NCI-H2196 treated with DMSO at 0.1 percent for 48 hours (cell line): ENCODE results near the gene CARM1.
"Not testable (repeated sequence)": the region's sequence is repeated elsewhere in the genome, so short reads cannot be mapped to it uniquely, and the experiment has no call there.

Experiments used
- DNase-seq: peaks from one replicate; lab custom pipeline; 2025; ENCODE audit not compliant: unreplicated experiment; lab: John Stamatoyannopoulos, UW

CARM1 gene

GRCh38 chr19:10927730-10928562, 56.6 kb downstream of the CARM1 start:
- no peak for DNase-seq

DNA sequence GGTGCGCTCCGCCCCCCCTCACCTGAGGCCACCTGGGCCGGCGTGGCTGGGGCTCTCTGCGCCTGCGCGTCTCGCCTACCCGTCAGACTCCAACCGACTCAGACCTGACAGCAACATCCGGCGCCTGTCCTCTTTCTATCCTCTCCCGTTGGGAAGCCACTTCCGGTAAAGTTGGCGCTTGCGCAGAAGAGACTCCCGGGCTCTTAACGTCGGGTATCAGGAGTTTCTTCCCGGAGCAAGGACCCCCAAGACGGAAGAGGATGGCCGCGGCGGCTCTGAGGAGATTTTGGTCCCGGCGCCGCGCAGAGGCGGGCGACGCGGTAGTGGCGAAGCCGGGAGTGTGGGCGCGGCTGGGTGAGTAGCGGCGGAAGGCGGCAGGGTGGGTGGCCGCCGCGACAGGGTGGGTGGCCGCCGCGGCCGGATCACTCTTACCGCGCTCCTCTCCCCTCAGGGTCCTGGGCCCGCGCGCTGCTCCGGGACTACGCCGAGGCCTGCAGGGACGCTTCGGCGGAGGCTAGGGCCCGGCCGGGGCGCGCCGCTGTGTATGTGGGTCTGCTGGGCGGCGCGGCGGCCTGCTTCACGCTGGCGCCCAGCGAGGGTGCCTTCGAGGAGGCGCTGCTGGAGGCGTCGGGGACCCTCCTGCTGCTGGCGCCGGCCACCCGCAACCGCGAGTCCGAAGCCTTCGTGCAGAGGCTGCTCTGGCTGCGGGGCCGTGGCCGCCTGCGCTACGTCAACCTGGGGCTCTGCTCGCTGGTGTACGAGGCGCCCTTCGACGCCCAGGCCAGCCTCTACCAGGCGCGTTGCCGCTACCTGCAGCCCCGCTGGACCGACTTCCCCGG, 57.4 kb downstream of the CARM1 start, which contains the start of the genes TIMM29 and YIPF2:
Gene TIMM29, plus strand, starts transcription at position 249 of the 839 bp plus-strand sequence. Its CDS starts 12 bp downstream, at position 261.
Gene YIPF2, minus strand, starts transcription at position 77 of the 839 bp plus-strand sequence. CDS start 229 bp downstream, outside the sequence.
- DNase-seq, result peak; percentile 96

- no peak for DNase-seq
Measured at GRCh38 chr19:10929402-10929794, 58.0 kb downstream of the CARM1 start.

DNA sequence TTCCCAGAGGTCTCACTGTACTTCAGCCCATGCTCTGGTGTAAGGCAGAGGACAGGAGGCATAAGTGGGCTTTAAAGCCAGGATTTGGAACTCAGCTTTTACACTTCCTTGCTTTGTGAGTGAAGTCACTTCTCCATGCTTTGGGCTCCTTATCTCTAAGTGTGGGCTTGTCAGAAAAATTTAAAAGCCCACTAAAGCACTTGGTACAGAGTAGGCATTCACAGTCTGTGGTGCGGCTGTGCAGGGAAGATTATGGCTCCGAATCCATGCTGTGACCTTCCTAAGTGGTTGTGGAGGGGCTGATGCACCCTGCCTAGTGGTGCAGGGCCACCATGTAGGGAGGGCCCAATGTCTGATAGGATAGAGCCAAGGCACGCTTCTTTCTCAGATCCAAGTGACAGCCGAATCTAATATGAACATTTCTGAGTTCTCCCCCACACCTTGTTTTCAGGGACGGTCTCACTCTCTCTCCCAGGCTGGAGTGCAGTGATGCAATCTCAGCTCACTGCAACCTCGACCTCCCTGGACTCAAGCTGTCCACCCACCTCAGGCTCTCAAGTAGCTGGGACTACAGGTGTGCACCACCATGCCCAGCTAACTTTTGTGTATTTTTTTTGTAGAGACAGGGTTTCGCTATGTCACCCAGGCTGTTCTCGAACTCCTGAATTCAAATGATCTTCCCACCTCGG, 64.2 kb downstream of the CARM1 start:
- DNase-seq, result no peak

- peak; percentile 83 for DNase-seq
Measured at GRCh38 chr19:10936661-10937084, 65.3 kb downstream of the CARM1 start.

GRCh38 chr19:10941649-10942048, 70.3 kb downstream of the CARM1 start:
- DNase-seq, result not testable (repeated sequence)

- DNase-seq, result not testable (repeated sequence)
Measured at GRCh38 chr19:10943412-10943811, 72.1 kb downstream of the CARM1 start.

- DNase-seq, result no peak
Measured at GRCh38 chr19:10945264-10945663, 73.9 kb downstream of the CARM1 start.

GRCh38 chr19:10946958-10947657, 75.8 kb downstream of the CARM1 start:
- no peak for DNase-seq

DNA sequence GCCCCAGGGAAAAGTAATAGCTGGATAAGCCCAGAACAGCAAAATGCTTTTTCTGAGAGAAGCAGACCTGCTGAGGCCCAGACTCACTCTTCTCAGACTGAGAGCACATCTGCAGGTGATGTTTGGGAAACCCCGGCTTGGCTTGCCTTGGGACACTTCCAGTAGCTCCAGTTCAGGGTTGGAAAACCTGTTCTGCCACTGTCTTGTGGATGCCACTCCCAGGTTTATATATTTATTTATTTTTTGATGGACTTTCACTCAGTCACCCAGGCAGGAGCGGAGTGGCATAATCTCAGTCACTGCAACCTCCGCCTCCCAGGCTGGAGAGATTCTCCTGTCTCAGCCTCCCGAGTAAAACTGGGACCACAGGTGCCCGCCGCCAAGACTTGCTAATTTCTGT, 81.5 kb downstream of the CARM1 start:
- DNase-seq, result no peak

GRCh38 chr19:10959277-10959968, 88.1 kb downstream of the CARM1 start:
- not testable (repeated sequence) for DNase-seq

DNA sequence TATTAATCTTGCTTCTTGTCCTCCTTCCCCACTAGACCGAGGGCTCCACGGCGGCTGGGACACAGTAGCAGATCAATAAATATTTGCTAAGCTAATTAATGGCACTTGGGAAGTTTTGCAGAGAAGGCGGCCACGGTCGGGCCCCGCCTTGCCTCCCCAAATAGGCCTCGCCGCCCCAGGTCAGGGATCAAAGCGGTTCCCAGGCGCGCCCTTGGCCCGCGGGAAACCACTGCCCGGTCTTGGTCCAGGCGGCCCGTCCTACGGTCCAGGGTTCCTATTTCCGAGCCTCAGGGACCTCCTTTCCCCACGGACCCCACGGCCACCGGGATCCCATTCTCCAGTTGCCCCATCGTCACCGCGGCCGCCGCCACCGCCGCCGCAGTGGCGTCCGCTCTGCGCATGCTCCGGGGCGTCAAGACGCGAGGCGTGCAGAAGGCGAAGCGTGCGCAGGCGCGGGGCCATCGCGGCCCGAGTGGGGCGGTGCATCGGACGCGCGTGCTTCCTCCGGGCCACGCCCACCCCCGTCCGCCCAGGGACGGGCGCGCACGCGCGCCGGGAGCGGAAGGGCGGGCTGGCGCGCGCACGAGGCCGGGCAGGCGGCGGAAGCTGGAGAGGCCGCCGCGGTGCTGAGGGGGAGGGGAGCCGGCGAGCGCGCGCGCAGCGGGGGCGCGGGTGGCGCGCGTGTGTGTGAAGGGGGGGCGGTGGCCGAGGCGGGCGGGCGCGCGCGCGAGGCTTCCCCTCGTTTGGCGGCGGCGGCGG, 89.1 kb downstream of the CARM1 start, which contains the start of gene SMARCA4:
Gene SMARCA4, plus strand, starts transcription at position 717 of the 759 bp plus-strand sequence. CDS start 23,122 bp downstream, outside the sequence.
- peak; percentile 96 for DNase-seq

DNA sequence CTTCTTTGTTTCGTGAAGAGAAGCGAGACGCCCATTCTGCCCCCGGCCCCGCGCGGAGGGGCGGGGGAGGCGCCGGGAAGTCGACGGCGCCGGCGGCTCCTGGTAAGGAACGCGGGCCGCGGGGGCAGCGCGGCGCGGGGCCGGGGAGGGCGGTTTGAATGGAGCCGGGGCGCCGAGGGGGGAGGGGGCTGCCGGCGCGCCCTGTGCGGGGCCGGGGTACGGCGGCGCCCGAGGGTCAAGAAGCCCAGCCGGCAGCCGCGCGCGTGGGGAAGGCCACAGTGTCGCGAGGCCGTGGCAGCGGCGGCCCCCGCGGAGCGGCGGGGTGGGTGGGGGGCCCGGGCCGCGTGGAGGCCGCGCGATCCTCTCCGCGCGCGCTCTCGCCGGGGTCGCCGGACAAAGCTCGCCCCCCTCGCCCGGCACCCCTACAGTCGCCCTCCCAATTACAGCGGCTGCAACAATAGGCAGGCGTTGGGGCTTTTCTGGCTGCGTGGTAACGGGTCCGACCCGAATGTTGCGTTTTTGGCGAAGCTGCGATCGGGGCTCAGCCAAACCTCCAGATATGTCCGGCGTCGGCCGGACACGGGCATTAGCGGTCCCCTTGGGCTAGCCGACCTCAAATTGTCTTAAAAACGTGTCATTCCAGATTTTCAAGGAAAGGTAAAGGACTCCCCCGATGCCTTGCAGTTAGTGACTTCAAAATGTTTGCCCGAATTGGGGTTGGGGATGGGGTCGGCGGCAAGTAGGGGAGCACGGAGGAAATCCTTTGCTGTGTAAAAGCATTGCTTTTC, 89.9 kb downstream of the CARM1 start:
- DNase-seq, result no peak

DNA sequence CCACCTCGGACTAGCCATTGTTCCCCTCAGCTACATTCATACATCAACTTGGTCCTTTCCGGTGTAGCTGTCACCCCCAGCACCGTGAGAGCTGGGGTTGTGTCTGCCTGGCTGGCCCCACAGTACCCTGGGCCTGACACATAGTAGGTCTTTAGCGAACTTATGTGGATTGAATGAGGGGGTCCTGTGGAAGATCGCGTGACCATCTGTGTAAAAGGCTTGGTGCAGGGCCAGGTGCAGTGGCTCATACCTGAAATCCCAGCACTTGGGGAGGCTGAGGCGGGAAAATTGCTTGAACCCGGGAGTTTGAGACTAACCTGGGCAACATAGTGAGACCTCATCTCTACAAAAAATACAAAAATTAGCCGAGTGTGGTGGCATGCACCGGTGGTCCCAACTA, 91.5 kb downstream of the CARM1 start:
- no peak for DNase-seq

DNA sequence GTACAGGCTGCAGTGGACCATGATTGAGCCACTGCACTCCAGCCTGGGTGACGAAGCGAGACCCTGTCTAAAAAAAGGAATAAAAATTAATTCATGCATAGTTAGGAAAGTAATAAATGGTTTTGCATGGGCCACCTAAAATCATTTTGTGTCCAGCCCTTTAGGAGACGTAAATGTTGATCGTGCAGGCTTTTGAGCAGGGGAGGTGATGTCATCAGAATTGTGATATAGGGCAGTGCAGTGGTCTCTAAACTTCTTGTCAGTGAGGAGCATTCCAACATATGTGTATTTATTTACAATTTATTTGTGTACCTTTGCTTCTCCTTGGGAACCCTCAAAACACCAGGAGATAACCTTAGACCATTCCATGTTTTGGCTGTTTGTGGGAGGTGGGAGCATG, 92.5 kb downstream of the CARM1 start:
- DNase-seq, result no peak

- no peak for DNase-seq
Measured at GRCh38 chr19:10964903-10965302, 93.5 kb downstream of the CARM1 start.

- DNase-seq, result no peak
Measured at GRCh38 chr19:10965398-10965797, 94.0 kb downstream of the CARM1 start.

- DNase-seq, result no peak
Measured at GRCh38 chr19:10966809-10967208, 95.5 kb downstream of the CARM1 start.
